ENCODE measurements around the gene TASOR2.

The TASOR2 gene

DNA sequence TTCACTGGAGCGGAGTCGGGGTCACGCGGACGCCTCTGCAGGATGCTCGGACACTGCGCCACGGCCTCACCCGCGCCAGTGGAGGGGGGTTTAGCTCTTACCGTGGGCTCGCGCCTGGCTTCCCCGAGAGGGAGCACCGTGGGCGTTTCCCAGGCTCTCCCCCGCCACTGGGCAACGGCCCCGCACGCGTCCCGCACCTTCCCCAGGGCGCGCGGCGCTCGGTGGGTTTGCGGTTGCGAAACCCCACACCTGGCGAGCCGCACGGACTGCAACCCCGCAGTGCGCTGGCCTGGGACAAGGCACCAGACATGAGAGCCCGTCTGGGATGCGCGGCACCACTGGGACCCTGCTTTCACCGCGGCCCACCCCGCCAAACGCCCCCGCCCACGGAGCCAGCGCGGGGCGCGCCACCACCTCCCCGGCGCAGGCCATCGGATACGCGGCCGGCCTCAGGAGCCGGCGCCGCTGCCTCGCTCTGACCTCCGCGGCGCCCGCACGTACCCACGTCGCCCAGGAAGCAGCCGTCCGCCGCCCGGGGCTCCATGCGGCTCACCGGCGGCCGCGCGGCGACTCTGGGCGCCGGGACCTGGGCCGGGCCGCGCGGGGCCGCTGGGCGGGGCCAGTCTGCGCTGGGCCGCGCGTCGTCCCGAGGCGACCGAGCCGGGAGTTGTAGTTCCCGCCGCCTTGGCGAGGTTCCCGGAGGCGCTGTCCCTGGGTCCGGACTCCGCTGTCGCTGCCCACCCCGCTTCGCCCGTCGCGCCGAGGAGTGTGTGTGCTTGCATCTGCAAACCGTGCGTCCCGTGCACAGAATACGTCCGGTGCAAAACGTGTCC is 18.4 kb upstream of the TASOR2 start, which contains the start of gene ASB13:
Gene ASB13 (minus strand): TSS at position 588 of the 833 bp plus-strand sequence. CDS start 44 bp downstream, at position 544.
- Histone ChIP-seq H3K27me3 (ENCODE audit: insufficient read depth, low read depth, severe bottlenecking) (no peaks in the 10 kb centered on the region), H3K36me3 (no peaks in the 10 kb centered on the region), H3K9me3 (ENCODE audit: severe bottlenecking) (no peaks in the 10 kb centered on the region), H3K27ac (no peak within 1 kb of the TSS), H3K4me3 (ENCODE audit: low read depth, low read length) (peak within 1 kb of the TSS; percentile 61)
- DNase-seq = peak; percentile 50
- no peak for TF ChIP-seq CTCF (IDR thresholded peaks at IDR 0.05; ENCODE audit: low read depth, low read length)

- no peak for DNase-seq
- Histone ChIP-seq H3K9me3 (ENCODE audit: severe bottlenecking) (no peaks in the 10 kb centered on the region), H3K27me3 (ENCODE audit: insufficient read depth, low read depth, severe bottlenecking) (no peaks in the 10 kb centered on the region), H3K27ac (no peak overlapping the region), H3K4me3 (ENCODE audit: low read depth, low read length) (peak overlapping the region; percentile 38), H3K36me3 (no peaks in the 10 kb centered on the region)
- no peak for TF ChIP-seq CTCF (IDR thresholded peaks at IDR 0.05; ENCODE audit: low read depth, low read length)
Observed at GRCh38 chr10:5666841-5667630, 17.6 kb upstream of the TASOR2 start.

GRCh38 chr10:5668429-5668828 is 16.2 kb upstream of the TASOR2 start:
- H3K9me3 ChIP-seq (ENCODE audit: severe bottlenecking) = no peaks in the 10 kb centered on the region
- DNase-seq = no peak
- no peak overlapping the region for H3K27ac ChIP-seq
- no peak for TF ChIP-seq CTCF (IDR thresholded peaks at IDR 0.05; ENCODE audit: low read depth, low read length)
- no peak overlapping the region for H3K4me3 ChIP-seq (ENCODE audit: low read depth, low read length)
- H3K36me3 ChIP-seq = no peaks in the 10 kb centered on the region
- H3K27me3 ChIP-seq (ENCODE audit: insufficient read depth, low read depth, severe bottlenecking) = no peaks in the 10 kb centered on the region

GRCh38 chr10:5669604-5670003 is 15.0 kb upstream of the TASOR2 start:
- Histone ChIP-seq H3K27ac (no peak overlapping the region), H3K4me3 (ENCODE audit: low read depth, low read length) (no peak overlapping the region), H3K36me3 (no peaks in the 10 kb centered on the region), H3K9me3 (ENCODE audit: severe bottlenecking) (no peaks in the 10 kb centered on the region), H3K27me3 (ENCODE audit: insufficient read depth, low read depth, severe bottlenecking) (no peaks in the 10 kb centered on the region)
- no peak for DNase-seq
- no peak for TF ChIP-seq CTCF (IDR thresholded peaks at IDR 0.05; ENCODE audit: low read depth, low read length)

DNA sequence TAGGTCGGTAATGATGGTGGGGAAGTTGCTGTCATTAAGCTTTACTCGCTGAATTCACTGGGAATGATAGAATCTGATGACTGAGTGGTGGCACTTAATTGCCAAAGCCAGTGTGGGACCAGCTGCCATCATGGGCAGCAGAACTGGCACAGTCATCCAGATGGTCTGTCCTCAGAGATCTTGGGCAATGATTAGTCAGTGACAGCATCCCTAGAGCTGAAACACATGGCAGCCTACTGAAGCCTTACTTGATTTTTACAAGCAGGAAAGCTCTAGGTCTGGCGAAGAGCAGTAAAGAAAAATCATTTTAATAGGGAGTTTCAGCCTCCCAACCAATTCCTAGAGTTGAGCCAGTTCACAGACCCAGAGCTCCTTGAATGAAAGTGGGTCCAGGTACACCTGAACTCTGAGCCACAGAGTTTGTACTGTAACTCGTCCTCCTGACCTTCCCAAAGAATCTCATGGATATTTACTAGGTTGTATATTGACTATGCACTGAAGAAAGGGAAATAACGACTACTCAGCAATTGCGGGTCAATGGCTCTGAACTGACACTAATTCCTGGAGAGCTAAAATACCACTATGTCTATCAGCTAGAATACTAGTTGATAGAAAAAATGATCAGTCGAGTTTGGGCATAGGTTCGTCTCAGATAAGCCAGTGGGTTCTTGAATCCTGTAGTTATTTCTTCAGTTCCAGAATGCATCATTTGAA is 13.8 kb upstream of the TASOR2 start:
- H3K27ac ChIP-seq = no peak overlapping the region
- no peak for TF ChIP-seq CTCF (IDR thresholded peaks at IDR 0.05; ENCODE audit: low read depth, low read length)
- H3K27me3 ChIP-seq (ENCODE audit: insufficient read depth, low read depth, severe bottlenecking) = no peaks in the 10 kb centered on the region
- H3K4me3 ChIP-seq (ENCODE audit: low read depth, low read length) = no peak overlapping the region
- no peak for DNase-seq
- H3K36me3 ChIP-seq = no peaks in the 10 kb centered on the region
- H3K9me3 ChIP-seq (ENCODE audit: severe bottlenecking) = no peaks in the 10 kb centered on the region
